ENCODE data around the gene ALPI. TPM values are rescaled to one million over a fixed set of nuclear protein-coding genes. Genes with fewer than 3 reads are reported as not detected.

Gene ALPI
- polyA plus RNA-seq, 2 donors, result not detected

DNA sequence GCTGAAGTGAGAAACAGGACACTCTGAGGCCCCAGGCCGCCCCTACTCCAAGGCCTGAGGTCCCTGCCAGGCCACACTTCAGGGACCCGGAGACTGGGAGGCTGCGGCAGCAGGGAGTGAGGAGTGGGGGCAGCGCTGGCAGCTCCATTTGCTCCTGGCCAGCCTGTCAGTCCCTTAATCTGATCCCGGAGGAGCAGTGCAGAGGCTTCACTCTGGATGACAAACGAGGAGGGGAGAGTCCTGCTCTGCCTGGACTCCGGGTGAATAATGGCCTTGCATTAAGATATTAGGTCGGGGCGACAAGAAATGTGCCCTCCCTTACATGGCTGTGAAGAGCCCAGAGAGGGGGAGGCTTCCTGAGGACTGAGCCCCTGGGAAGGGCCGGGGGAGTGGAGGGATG is 49.9 kb downstream of the ALPI start:
- Histone ChIP-seq H3K27me3 (ENCODE audit: control insufficient read depth in 1 of 2, insufficient read depth in 2 of 2, low read length in 2 of 2) (peaks cover 7 to 12% of the 10 kb centered on the region in 2 donors), H3K4me1 (ENCODE audit: control insufficient read depth in 2 of 2, insufficient read depth in 2 of 2, low read length in 1 of 2) (peaks cover 0 to 6% of the 10 kb centered on the region in 2 donors), H3K4me3 (ENCODE audit: low read depth in 1 of 2, low read length in 2 of 2) (no peak overlapping the region), H3K27ac (ENCODE audit: low read depth in 2 of 2, low read length in 1 of 2) (no peak overlapping the region), H3K9me3 (ENCODE audit: control insufficient read depth in 2 of 2, insufficient read depth in 1 of 2, low read depth in 1 of 2, low read length in 1 of 2) (peaks cover 0 to 2% of the 10 kb centered on the region in 2 donors), H3K36me3 (ENCODE audit: control insufficient read depth in 2 of 2, insufficient read depth in 2 of 2, low read length in 1 of 2) (no peaks in the 10 kb centered on the region)
- 58 to 60% methylated on average over 10 of the region's 10 CpGs for WGBS, 2 donors

DNA sequence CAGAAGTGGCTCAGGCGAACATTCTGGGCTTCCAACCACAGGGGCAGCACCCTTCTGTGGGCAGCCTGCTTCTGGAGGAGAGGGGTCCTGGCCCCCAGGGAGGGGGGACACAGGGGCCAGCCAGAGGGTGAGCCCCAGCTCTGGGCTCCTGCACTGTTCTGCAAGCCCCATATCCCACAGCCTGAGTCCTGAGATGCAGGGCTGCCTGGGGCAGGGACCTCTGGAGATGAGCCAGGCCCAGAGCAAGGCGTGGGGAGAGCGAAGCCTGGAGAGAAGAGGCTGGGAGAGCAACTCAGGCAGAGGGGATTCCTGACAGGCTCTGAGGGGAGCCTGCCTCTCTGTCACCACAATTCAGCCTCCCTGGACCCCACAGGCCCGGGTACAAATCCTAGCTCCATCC is 50.8 kb downstream of the ALPI start:
- no peak overlapping the region for H3K27ac ChIP-seq (ENCODE audit: low read depth in 2 of 2, low read length in 1 of 2)
- H3K4me1 ChIP-seq (ENCODE audit: control insufficient read depth in 2 of 2, insufficient read depth in 2 of 2, low read length in 1 of 2), result peaks cover 0 to 6% of the 10 kb centered on the region in 2 donors
- H3K36me3 ChIP-seq (ENCODE audit: control insufficient read depth in 2 of 2, insufficient read depth in 2 of 2, low read length in 1 of 2), result no peaks in the 10 kb centered on the region
- H3K4me3 ChIP-seq (ENCODE audit: low read depth in 1 of 2, low read length in 2 of 2), result no peak overlapping the region
- H3K27me3 ChIP-seq (ENCODE audit: control insufficient read depth in 1 of 2, insufficient read depth in 2 of 2, low read length in 2 of 2), result peaks cover 7 to 12% of the 10 kb centered on the region in 2 donors
- H3K9me3 ChIP-seq (ENCODE audit: control insufficient read depth in 2 of 2, insufficient read depth in 1 of 2, low read depth in 1 of 2, low read length in 1 of 2), result peaks cover 0 to 2% of the 10 kb centered on the region in 2 donors
- WGBS, 2 donors, result 59 to 72% methylated on average over 4 of the region's 4 CpGs

DNA sequence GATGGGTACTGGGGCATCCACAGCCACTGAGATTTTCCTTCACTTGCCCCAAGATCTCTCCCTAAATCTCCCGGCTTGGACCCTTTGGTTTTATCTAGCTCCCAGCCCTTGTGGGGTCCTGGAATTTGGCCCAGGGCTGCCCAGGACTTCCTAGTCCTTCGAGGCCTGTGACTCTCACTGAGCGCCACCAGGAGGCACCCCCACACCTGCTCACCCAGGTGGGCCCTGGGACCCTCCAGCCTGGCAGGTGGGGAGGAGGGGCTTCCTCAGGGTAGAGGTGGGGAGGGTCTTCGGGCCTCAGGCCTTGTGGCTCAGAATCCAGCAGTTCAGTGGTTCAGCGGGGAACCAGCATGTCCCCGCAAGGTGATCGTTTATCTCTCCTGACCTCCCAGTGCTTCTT is 52.3 kb downstream of the ALPI start:
- H3K4me3 ChIP-seq (ENCODE audit: low read depth in 1 of 2, low read length in 2 of 2), result no peak overlapping the region
- H3K36me3 ChIP-seq (ENCODE audit: control insufficient read depth in 2 of 2, insufficient read depth in 2 of 2, low read length in 1 of 2), result no peaks in the 10 kb centered on the region
- no peak overlapping the region for H3K27ac ChIP-seq (ENCODE audit: low read depth in 2 of 2, low read length in 1 of 2)
- H3K27me3 ChIP-seq (ENCODE audit: control insufficient read depth in 1 of 2, insufficient read depth in 2 of 2, low read length in 2 of 2), result peaks cover 6 to 10% of the 10 kb centered on the region in 2 donors
- 83 to 84% methylated on average over 7 of the region's 7 CpGs for WGBS, 2 donors
- H3K9me3 ChIP-seq (ENCODE audit: control insufficient read depth in 2 of 2, insufficient read depth in 1 of 2, low read depth in 1 of 2, low read length in 1 of 2), result no peaks in the 10 kb centered on the region
- H3K4me1 ChIP-seq (ENCODE audit: control insufficient read depth in 2 of 2, insufficient read depth in 2 of 2, low read length in 1 of 2), result peaks cover 0 to 2% of the 10 kb centered on the region in 2 donors

Other genes with a start within 250 kb of the ALPI start
- gene ALPP, start 77.4 kb upstream of the ALPI start, polyA plus RNA-seq, result not detected
- gene ALPG, start 49.3 kb upstream of the ALPI start, polyA plus RNA-seq, result not detected
- gene ECEL1, start 31.7 kb downstream of the ALPI start, polyA plus RNA-seq, result under 1 TPM in 1 of 2 donors, not detected in 1; 0.31 TPM
- gene PRSS56, start 64.2 kb downstream of the ALPI start, polyA plus RNA-seq, result not detected
- not detected for gene CHRND, start 70.0 kb downstream of the ALPI start, polyA plus RNA-seq
- gene CHRNG, start 83.5 kb downstream of the ALPI start, polyA plus RNA-seq, result not detected
- gene TIGD1, start 94.4 kb downstream of the ALPI start, polyA plus RNA-seq, result 1 to 10 TPM; 1.8 to 4.4 TPM
- gene EIF4E2, start 94.5 kb downstream of the ALPI start, polyA plus RNA-seq, result 10 to 100 TPM; 45.9 to 56.7 TPM
- 1 to 10 TPM; 1.3 to 3.9 TPM for gene EFHD1, start 177.5 kb downstream of the ALPI start, polyA plus RNA-seq
- 10 to 100 TPM; 10.9 to 11.0 TPM for gene GIGYF2, start 241.2 kb downstream of the ALPI start, polyA plus RNA-seq